Globus pallidus (tissue), 1 donor: Measurements from ENCODE around the gene ID3.
"Not testable (repeated sequence)": the region's sequence is repeated elsewhere in the genome, so short reads cannot be mapped to it uniquely, and the experiment has no call there.

ENCODE experiments used
- DNase-seq: peaks from one replicate; pipeline ENCODE4 v3.0.0-alpha.2; 2015; ENCODE audit warnings: low spot score

The ID3 gene

DNA sequence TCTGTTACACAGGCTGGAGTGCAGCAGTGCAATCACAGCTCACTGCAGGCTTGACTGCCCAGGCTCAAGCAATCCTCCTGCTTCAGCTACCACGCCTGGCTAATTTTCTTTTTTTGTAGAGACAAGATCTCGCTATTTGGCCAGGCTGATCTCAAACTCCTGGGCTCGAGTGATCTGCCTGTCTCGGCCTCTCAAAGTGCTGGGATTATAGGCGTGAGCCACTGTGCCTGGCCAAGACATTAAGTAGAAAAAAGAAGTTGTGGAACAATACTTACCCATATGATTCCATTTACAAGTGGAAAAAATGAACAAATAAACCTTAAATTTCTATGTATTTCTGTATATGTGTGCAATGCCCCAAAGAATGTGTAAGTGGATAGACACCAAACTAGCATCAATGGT lies 30.3 kb upstream of the ID3 start:
- DNase-seq, result no peak

DNA sequence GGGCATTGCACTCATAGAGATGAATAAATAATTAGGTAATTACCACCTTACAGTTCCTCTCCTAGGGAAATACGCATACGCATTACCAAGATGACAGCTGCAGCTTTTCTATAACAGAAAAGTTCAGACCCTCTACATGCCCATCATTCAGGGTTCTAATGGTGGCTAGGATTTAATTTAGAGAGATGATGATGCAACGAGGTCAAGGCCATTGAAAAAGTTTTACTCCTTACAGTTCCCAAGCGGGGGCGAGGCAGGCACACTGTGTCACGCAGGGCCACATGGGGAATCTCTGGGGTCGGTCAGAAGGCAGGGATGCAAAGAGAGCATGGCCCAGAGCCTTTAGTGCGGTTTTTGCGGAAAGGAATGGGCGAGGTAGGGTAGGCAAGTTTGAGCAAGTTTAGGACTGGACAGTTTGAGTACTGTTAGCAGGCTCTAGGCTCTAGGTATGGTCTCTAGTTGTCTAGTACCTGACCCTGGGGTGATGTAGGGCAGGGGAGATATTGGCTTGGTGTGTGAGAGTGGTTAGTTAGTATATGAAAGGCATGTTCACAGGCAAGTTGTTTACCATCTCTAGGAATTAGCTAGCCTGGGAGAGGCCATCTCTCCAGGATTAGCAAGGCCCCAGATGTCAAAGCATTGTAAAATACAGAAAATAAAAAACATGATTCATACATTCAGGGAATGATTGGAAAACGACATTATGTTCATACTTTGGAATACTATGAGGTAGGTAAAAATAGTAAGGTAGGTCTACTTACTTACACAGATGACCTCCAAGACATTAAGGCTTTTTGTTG lies 29.6 kb upstream of the ID3 start:
- DNase-seq, result no peak

DNA sequence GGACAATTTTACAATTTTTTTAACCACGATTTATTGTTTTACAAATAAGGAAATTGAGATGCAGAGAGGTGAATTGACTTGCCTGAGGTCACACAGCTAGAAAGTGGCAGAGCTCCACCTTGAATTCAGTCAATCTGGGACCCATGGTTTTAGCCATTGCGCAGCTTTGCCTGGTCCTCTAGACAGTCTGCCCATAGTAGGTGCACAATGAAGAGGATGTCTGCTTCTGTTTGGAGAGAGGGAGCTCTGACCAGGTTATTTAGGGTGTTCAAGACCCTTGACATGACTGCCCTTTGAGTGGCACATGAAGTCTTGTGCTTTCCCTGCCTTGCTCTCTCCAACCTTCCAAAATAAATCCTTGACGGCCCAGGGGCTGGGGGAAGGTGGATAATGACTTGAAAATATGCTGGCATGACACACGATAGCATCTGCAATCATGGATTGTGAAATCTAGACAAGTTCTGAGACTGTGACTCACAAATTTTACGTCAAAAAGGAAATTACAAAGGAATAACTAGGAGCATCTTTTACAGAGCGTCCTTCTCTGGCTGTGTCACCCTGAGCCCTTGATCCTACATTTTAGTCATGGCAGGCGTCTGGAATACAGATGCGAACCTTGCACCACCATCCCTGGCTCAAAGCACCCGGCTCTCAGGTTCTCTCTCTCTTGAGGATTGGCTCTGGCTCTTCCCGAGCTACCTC lies 26.2 kb upstream of the ID3 start:
- DNase-seq, result no peak

DNA sequence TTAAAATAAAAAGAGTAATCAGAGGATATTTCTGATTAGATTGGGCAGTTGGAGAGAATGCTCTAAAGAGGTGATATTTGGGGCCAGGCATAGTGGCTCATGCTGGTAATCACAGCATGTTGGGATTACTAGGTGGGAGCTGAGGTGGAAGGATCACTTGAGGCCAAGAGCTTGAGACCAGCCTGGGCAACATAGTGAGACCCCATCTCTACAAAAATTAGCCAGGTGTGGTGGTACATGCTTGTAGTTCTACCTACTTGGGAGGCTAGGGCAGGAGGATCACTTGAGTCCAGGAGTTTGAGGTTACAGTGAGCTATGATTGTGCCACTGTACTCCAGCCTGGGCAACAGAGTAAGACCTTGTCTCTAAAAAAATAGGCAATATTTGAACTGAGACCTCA lies 24.4 kb upstream of the ID3 start:
- not testable (repeated sequence) for DNase-seq

DNA sequence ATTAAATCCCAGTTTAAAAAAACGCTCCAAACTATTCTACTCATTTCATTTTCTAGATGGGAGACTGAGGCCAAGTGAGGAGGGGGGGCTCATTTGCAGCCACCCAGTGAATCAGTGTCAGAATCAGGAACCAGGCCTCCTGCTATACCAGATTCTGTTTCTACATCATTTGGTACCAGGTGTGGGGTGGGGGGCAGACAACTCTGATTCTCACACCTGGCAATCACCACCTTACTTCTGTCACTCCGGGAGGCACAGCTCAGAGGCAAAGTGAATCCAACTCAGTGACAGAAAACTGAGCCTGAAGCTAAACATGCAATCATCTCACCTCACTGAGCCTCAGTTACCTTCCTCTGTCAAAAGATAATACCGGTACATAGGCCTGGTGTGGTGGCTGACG lies 23.5 kb upstream of the ID3 start:
- DNase-seq, result no peak

DNA sequence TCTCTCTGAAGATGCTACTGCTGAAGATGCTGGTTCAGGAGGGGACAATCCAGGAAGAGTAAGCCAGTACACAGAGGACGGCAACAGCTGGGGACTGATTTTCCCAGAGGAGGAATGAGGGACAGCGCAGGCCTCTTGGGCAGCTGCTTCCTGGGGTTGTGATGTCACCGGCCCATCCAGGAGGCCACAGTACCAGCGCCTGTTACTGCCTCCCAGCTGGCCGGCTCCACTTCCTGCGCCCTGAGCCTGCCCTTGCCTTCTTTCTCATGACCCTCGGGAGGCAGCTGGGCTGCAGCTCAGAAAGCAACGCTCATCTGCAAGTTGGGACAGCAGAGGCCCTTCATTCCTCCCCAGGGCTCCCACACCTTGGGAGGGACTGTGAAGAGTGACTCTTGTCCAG lies 21.9 kb upstream of the ID3 start:
- DNase-seq, result peak; percentile 78

DNA sequence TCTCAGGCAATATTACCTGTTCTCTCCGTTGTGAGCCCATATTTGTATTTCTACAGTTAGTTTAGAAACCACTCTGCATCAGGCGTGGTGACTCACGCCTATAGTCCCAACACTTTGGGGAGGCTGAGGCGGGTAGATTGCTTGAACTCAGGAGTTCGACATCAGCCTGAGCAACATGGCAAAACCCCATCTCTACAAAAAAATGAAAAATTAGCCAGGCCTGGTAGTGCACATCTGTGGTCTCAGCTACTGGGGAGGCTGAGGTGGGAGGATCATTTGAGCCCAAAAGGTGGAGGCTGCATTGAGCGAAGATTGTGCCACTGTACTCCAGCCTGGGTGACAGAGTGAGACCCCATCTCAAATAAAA lies 19.7 kb upstream of the ID3 start:
- DNase-seq, result no peak

DNA sequence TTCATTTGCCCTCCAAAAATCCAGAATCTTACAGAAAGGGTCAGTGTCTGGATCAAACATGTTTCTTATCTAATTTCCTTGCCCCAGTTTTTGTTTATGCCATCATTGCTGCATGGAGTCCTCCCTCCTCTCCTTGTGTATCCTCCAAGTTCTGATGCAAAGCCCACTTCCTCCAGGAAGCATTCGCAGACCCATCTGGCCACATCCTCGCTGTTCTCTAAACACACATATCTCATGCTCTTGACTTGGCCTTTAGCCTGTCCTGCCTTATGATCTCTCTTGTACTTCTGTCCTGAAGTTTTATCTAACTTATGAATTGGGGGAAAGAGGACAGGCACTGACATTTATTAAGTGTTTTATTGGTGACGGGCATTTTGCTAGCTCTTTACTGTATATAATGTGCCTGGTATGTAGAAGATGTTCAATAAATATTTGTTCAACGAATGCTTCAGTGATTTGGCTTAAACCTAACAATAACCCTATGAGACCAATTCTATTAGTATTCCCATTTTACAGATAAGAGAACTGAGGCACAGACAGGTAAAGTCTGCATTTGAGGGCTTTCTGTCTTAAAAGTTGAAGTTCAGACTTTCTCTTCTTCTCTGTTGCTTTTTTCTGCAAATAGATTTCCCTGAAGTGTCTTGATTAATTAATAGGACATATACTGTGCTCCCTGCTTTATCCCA lies 19.2 kb upstream of the ID3 start:
- DNase-seq, result no peak

DNA sequence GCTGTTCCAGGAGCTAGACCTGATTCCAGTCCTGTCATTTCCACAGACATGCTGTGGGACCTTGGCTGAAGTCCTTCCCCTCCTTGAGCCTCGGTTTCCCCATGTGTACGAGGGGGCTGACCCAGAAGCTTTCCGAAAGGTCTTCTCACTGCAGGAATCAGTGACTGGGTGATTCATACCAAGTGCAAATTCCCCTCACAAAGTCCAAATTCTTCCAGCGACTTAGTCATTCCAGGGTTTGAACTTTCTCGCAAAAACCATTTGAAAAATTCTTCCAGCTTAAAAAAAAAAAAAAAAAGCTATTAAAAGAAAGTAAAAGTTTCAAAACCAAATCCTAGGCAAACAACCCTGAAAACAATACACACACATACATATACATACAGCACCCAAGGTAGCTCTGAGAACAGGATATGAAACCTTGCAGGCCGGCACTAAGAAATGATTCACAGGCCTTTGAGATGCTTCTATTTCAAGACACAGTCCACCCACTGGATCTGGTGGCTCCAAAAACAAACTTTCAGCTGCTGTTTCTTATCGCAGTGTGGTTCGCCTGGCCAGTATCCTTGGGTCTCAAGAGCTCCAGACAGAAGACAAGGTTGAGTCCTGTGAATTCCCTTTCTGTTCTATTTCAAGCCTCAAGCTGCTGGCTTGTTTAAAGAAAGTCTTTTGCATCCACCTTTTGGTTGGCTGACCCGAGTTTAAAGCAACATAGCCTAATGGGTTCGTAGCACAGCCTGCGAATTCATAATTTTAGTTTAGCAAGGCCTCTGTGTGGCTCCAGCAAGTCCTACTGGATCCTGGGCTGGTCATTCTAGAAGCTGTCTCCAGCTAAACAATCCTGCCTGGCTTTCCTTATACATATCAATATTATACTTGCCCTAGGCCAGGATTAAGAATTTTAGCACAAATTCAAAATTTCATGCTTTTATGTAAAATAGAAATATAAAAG lies 18.0 kb upstream of the ID3 start:
- no peak for DNase-seq

DNA sequence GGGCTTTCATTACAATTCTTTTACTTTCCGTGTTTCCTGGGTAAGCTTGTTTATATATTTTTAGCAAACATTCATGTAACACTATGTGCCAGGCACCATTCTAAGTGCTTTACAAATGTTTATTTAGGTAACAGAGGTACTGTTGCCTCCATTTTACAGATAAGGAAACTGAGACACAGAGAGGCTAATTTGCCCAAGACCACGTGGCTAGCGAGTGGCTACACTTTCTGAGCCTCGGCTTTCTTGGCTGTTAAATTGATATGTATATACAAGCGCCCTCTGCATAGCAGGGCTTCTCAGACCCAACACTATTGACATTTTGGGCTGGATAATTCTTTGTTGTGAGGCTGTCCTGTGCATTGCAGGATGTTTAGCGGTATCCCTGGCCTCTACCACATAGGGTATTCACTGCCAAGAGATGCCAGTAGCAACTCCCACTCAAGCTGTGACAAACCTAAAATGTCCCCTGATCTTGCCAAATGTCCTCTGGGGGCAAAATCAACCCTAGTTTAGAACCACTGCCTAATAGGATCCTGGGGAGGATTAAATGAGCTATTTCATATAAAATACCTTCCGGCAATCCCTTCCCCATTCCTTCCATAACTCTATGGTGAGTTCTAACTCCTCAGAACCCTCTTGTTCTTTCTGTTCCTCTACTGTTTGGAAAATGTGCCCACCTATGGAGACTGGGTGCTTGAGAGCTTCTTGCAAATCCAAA lies 17.2 kb upstream of the ID3 start:
- no peak for DNase-seq

DNA sequence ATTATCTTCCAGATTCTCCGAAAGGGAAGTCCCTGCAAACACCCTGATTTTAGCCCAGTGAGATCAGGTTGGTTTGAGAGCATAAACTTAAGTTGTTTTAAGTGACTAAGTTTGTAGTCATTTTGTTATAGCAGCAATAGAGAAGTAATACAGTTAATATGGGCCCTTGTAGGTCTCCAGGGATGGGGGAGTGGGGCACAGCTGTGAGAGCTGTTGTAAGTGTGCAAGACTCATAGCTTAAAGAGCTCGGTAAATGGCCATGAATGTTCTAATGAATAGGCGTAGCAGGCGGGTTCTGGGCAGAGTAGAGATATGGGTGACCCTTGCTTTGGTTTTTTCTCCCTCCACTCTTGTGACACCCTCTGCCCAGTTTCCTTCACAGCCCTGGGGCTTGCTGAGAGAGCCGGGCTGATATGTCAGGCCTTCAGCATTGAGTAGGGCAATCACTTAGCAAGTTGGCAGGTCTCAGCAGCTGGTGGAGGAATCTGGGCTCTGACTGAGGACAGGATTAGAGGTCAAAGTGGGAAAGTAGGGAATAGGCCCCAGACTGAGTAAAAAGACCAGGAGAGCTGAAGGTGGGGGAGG lies 16.0 kb upstream of the ID3 start:
- no peak for DNase-seq

DNA sequence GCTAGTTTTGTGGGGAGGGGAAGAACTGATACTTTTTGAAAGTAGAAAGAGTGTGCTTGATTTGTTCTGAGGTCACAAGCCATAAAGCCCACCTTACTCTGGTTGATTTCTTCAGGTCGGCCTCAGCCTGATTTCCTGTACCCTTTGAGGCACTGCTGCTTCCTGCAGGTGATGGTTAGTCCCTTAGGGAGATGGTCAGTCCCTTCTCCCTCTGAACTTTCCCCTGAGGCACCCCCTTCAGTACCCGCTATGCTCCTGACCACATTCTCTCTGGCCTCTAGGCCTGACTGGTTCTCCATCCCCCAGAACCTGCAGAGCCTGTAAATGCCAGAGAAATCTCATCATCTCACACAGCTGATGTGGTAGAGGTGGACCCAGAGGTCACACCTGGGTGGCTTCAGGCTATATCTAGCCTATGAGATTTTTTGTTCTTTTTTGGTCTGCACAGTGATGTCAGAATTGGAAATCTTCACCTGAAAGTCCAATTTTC lies 15.0 kb upstream of the ID3 start:
- no peak for DNase-seq

DNA sequence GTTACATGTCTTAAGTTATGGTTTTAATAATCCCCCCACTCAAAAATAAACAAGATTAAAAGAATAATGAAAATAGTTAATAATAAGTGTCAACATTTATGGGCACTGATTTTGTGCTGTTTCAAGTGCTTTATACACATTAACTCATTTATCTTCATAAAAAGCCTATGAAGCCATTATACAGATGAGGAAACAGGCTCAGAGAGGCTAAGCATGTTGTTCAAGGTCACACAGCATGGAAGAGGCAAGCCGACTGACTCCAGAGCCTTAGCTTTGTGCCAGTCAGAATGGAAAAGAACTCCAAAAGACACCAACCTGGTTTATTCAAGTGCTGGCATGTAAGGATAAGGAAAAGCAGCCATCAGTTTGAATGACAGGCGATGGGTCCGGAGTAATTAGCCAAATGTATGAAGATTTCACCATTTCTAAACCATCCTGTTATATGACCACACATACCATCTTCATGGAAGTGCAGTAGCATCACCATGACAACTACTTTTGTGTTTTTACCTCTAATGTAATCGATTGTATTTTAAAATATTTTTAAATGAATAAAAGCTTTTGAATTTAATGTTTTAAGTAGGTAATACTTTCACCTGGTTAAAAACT lies 14.4 kb upstream of the ID3 start:
- DNase-seq, result no peak

DNA sequence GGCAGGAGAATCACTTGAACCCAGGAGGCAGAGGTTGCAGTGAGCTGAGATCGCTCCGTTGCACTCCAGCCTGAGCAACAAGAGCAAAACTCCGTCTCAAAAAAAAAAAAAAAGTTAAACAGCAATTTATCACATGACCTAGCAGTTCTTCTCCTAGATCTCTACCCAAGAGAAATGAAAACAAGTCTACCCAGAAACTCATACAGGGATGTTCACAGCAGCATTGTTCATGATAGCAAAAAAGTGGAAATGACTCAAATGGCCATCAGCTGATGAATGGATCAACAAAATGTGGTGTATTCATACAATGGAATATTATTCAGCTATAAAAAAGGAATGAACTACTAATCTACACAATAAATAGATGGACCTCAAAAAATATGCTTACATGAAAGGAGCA lies 12.2 kb upstream of the ID3 start:
- DNase-seq, result no peak

DNA sequence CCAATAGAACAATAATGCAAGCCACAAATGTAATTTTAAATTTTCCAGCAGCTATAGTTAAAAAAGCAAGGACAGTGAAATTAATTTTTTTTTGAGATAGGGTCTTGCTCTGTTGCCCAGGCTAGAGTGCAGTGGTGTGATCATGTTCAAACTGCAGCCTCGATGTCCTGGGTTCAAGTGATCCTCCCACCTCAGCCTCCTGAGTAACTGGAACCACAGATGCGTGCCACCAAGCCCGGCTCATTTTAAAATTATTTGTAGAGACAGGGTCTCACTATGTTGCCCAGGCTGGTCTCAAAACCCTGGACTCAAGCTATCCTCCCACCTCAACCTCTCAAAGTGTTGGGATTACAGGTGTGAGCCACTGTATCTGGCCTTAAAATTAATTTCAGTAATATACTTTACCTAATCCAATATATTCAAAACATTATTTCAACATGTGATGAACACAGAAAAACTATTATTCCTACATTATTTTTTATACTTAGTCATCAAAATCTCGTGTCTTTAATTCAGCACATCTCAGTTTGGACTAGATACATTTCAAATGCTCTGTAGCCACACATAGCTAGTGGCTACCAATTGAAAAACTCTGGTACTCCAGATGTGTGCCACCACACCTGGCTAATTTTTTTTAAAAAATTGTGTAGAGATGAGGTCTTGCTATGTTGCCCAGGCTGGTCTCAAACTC lies 10.8 kb upstream of the ID3 start:
- no peak for DNase-seq

DNA sequence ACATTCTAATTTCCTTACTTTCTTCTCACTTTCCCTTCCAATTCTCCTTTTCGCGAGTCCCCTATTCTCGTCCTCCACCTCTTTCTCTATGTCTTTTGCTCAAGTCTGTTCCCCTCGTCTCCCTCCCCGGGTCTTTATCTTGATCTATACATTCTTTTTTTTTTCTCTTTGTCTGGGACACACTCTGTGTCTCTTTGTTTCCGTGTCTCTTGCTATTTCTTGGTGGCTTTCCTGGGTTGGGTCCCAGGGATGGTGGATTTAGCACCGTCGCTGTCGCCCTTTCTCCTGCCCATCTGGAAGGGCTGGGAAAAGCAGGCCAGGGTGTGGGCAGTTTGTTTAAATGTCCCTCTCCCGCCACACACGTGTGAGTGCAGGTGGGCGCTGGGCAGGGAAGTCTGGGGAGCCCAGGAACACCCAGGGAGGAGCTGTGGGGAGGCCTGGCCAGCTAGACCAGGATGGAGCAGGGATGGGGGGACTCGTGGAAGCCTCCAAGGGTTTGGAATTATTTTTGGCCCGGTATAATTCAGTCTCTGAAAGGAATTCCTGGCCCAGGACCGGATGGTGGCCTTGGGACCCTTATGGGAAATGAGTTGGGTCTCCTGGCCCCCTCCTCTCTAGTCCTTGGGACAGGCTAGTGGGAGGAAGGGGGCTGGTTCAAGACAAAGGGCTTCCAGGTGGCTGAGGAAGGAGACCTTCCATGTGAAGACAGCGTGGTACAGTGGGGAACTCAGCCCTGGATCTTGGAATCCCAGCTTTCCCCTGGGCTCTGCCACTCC lies 9.5 kb upstream of the ID3 start:
- no peak for DNase-seq

DNA sequence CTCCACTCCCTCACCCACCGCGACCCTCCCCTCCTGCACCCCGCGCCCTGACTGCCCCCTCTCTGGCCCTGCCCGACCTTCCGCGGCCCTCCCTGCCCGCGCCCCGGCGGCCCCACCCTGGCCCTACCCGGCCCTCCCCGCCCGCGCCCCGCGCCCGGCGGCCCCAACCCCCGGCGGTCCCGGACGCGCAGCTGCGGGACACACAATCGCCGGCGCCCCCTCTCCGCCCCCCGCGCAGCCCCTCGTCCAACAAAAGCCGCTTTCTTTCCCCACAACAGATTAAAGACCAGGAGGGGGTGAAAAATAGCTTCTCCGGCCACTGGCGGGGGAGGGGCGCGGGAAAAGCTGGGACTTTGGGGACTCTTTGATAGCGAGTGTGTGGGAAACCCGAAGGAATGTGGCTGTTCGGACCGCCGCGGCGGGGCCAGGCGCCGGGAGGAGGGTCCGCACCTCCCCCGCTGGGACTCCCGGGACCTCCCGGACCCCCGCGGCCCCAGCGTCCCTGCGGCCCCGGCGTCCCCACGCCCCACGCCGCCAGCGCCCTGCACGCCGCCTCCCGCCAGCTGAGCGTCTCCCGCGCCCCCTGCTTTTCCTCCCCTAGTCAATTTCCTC lies 8.8 kb upstream of the ID3 start:
- DNase-seq, result peak; percentile 82

DNA sequence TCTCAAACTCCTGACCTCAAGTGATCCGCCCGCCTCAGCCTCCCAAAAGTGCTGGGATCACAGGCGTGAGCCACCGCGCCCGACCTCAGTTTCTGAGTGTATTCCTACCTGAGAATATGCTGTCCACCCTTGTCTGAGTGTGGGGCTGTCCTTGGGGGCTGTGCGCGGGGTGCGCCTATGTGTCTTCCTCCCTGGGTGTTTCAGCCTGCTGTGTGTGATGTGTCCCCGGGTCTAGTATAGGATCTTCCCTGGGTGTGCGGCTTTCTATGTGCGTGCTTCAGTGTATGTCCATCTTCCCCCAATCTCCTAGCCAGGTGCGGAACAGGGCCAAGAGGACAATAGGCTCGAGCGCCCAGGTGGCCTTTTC lies 8.3 kb upstream of the ID3 start:
- DNase-seq, result no peak

DNA sequence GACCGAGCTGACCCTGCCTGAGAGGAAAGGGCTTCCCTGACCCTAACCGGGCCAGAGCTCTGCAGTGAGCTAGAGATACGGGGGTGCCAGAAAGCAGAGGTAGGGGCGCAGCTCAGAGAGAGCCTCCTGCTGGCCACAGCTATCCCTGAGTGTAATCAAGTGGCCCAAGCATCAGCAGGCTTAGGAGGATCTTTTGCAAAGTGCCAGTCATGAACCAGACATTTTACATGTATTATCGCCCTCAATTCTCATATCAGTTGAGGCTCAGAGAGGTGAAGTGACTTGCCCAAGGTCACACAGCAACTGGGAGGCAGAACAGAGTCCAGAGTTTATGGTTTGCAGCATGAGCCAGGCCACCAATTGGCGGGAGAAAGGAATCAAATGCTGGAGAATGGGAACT lies 7.0 kb upstream of the ID3 start:
- DNase-seq, result no peak
